Psoas muscle (tissue), 8 donors: ENCODE measurements around the gene FUBP3. TPM values are rescaled to one million over a fixed set of nuclear protein-coding genes. Genes with fewer than 3 reads are reported as not detected.

Experiments used
- ATAC-seq, 4 donors: fragments of 200-7000 bp; cut with Tn5 transposase; one replicate each; pipeline ENCODE4 v1.9.1; 2020; ENCODE audit warnings: moderate library complexity in 3 of 4, mild to moderate bottlenecking in 2 of 4
- DNase-seq, 2 donors: peaks; one replicate each; pipeline ENCODE4 v3.0.0-alpha.2; 2020
- H3K27ac ChIP-seq: fragments of 200-600 bp; one replicate; pipeline ENCODE4 v1.8.0; 2022
- H3K27me3 ChIP-seq, 3 donors: fragments of 200-600 bp in 1 of 3; one replicate each; pipeline versions ENCODE4 v1.6.1 to v1.8.0; 2013 to 2022; ENCODE audit warnings: low read length in 2 of 3, mild to moderate bottlenecking in 2 of 3, moderate library complexity in 1 of 3; ENCODE audit not compliant: insufficient read depth in 3 of 3
- H3K36me3 ChIP-seq, 2 donors: fragments of 200-600 bp in 1 of 2; one replicate each; pipeline versions ENCODE4 v1.6.1 to v1.8.0; 2013 to 2022; ENCODE audit warnings: low read depth in 1 of 2, mild to moderate bottlenecking in 1 of 2, moderate library complexity in 1 of 2; ENCODE audit not compliant: insufficient read depth in 1 of 2
- H3K4me1 ChIP-seq: fragments of 200-600 bp; one replicate; pipeline ENCODE4 v1.8.0; 2022
- H3K4me3 ChIP-seq: fragments of 200-600 bp; one replicate; pipeline ENCODE4 v1.8.0; 2022; ENCODE audit warnings: mild to moderate bottlenecking
- H3K9me3 ChIP-seq: fragments of 200-600 bp; one replicate; pipeline ENCODE4 v1.8.0; 2022
- CTCF ChIP-seq: fragments of 200-600 bp; IDR thresholded peaks from one replicate; pipeline ENCODE4 v1.8.0; 2022; ENCODE audit warnings: antibody characterized with exemption
- WGBS, 3 donors: extraction: QIAGEN DNeasy Blood & Tissue Kit; methylation state at CpG; one replicate each; pipeline versions ENCODE4 v1.1.6 to v1.1.7; 2013; 5-methylcytosine and 5-hydroxymethylcytosine counted together
- intact Hi-C, 2 donors: fragments of 100-400 bp; cut with DNase I; formaldehyde crosslinking; loops; one replicate each; pipeline versions ENCODE4 v1.11.0 to v1.14.2; 2022
- polyA plus RNA-seq, 3 donors: library from polyadenylated mRNA; stranded (reverse); fragments of 200-250 nt; gene quantifications; one replicate each; pipeline ENCODE4 v1.2.3, GENCODE V29; 2013
- total RNA-seq, 4 donors: library from RNA; stranded (reverse); fragmentation: NEBNext Ultra II Directional in 2 of 4; extraction: Animal tissue kit (Norgen Biotek cat#: 25700) in 2 of 4; gene quantifications; one replicate each; pipeline versions ENCODE4 v1.2.1 to v1.2.4, GENCODE V29; 2021 to 2023
- donor health status: healthy with polysubstance abuse.
- donor health status: DM: no; HTN: no; CAD: no; lungs with moderate emphysema.
- donor health status: Bipolar disorder and iron deficiency.
- donor health status: healthy.
- donor health status: DM: yes; HTN: yes; CAD: no.
- donor health status: DM: no; HTN: no; CAD: no.
- donor health status: DM: no; HTN: no; CAD: no.
- donor health status: DM: yes; HTN: yes; CAD: no.

The FUBP3 gene
- total and polyA plus RNA-seq, 7 donors = 7.5 to 20.7 (median 16.3) TPM

- 92 to 95% (median 93%) methylated on average over 33 of the region's 33 CpGs for WGBS, 3 donors
- H3K27me3 ChIP-seq = no peaks in the 10 kb centered on the region
- H3K9me3 ChIP-seq = no peaks in the 10 kb centered on the region
- no peak for TF ChIP-seq CTCF
- ATAC-seq = no peak
- no peak overlapping the region for H3K4me3 ChIP-seq
- peaks cover 8 to 75% of the 10 kb centered on the region in 2 donors for H3K36me3 ChIP-seq
- H3K4me1 ChIP-seq = no peaks in the 10 kb centered on the region
- DNase-seq = peak in 1 of 2 donors; percentile 36
- intact Hi-C loops = no loop called here
- no peak overlapping the region for H3K27ac ChIP-seq
These were observed 56.6 kb downstream of the FUBP3 start for GRCh38 chr9:130635721-130636647.

DNA sequence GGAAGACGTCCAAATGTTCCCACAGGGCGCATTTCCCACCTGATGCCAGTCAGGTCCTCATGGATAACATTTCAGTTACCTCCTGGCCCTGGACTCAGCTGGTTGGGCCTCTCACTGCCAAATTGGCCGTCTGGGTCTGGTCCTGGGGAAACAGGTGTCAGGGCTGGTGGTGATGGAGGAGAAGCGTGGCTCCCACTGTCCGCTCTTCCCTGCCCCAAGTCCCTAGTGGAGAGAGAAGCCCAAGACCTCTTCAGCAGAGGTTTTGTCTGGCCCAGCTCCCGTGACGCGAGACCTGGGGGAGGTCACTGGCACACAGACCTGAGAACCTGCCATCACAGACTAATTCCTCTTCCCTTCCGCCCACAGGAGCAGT lies 57.3 kb downstream of the FUBP3 start:
- H3K27ac ChIP-seq = no peak overlapping the region
- no peaks in the 10 kb centered on the region for H3K4me1 ChIP-seq
- no peak overlapping the region for H3K4me3 ChIP-seq
- H3K36me3 ChIP-seq = peaks cover 6 to 69% of the 10 kb centered on the region in 2 donors
- intact Hi-C loops = no loop called here
- H3K9me3 ChIP-seq = no peaks in the 10 kb centered on the region
- ATAC-seq (no peak), DNase-seq (peak in 1 of 2 donors; percentile 37)
- no peaks in the 10 kb centered on the region for H3K27me3 ChIP-seq
- 63 to 78% (median 74%) methylated on average over 9 of the region's 9 CpGs for WGBS, 3 donors
- TF ChIP-seq CTCF = no peak

DNA sequence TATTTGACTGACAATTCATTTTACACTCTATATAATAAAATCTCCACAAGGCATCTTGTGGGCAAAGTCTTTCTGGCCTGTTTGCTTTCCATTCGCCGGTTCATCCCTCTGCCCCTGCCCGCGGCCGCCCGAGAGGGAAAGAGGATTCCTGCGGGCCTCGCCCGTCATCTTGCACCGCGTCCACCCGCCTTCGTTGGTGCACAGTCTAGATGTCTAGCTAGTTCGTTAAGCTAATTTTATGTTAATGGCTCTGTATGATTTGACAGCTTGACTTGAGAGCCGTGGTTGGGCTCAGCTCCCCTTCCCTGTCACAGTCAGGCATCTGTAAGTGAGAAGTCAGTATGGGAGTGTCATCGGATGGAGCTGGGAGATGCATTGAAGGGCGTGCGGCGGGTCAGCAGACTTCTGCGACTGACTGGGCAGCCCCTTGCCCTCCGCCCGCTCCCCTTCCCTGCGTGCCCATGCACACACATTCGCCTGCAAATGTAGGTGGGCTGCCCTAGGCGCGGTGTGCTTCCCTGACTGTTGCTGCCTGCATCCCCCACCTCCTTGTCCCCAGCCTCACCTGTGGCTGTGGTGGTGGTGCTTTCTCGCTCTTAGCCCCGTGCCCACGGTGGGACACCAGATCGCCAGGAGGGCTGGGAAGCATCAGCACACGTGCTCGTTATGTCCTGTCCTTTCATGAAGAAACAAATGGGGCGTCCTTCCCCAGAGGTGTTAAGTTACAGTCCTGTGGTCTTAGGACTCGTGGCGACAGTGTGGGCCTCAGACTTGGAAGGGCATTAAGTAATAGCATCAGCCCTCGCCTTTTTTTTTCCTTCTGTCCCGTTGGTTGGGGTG lies 59.1 kb downstream of the FUBP3 start:
- peaks cover 0 to 50% of the 10 kb centered on the region in 2 donors for H3K36me3 ChIP-seq
- no peak for TF ChIP-seq CTCF
- H3K9me3 ChIP-seq = no peaks in the 10 kb centered on the region
- no peaks in the 10 kb centered on the region for H3K4me1 ChIP-seq
- H3K4me3 ChIP-seq = no peak overlapping the region
- ATAC-seq (peak in 1 of 4 donors; percentile 14), DNase-seq (peak in 1 of 2 donors; percentile 19)
- intact Hi-C loops = no loop called here
- H3K27ac ChIP-seq = no peak overlapping the region
- no peaks in the 10 kb centered on the region for H3K27me3 ChIP-seq
- 81 to 82% (median 82%) methylated on average over 37 of the region's 37 CpGs for WGBS, 3 donors

DNA sequence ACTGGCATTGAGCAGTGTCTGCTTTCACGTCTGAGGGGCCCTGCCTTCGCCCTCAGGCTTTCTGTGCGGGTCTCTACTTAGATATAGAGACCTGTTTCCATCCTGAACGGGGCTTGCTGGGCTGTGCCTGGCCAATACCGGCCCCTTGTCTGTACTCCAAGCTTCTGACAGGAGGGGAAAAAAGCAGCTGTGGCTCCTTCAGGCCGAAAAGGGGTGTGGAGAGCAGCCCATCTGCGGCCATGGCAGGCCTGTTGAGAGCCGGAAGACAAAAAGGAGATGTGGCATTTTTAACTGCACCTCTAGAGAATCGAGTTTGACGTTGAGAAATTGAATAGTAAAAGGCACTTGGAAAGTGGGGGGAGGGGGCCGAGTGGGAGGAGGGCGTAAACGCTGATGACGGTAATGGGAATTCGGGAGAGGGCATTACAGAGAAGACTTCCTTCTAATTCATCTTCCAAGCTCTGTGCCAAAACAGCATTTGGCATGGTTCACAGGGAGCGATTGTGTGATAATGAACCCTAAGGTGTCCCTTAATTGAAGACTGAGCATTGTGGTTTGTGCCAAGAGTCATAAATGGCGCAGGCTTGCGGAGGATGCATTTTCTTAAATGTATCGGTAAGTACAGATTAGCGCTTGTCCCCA lies 59.9 kb downstream of the FUBP3 start:
- Histone ChIP-seq H3K4me3 (no peak overlapping the region), H3K9me3 (no peaks in the 10 kb centered on the region), H3K36me3 (peaks cover 0 to 43% of the 10 kb centered on the region in 2 donors), H3K27ac (no peak overlapping the region), H3K4me1 (no peaks in the 10 kb centered on the region), H3K27me3 (no peaks in the 10 kb centered on the region)
- ATAC-seq (no peak), DNase-seq (peak in 1 of 2 donors; percentile 25)
- TF ChIP-seq CTCF = no peak
- WGBS, 3 donors = 59 to 64% (median 61%) methylated on average over 20 of the region's 20 CpGs
- intact Hi-C loops = no loop called here
